Activated gamma-delta T cell treated with anti-CD3 and anti-CD28 coated beads, Interleukin-2, amount 50 U/mL, for 16 hours (primary cell): ENCODE data around the gene GPX4.
A peak's percentile ranks its signal among the peaks of the same experiment; 100 is the strongest.

Experiments
- DNase-seq: peaks from one replicate; pipeline ENCODE4 v3.0.0-alpha.2; 2020; ENCODE audit warnings: low read depth

The GPX4 gene, protein sequence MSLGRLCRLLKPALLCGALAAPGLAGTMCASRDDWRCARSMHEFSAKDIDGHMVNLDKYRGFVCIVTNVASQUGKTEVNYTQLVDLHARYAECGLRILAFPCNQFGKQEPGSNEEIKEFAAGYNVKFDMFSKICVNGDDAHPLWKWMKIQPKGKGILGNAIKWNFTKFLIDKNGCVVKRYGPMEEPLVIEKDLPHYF

DNA sequence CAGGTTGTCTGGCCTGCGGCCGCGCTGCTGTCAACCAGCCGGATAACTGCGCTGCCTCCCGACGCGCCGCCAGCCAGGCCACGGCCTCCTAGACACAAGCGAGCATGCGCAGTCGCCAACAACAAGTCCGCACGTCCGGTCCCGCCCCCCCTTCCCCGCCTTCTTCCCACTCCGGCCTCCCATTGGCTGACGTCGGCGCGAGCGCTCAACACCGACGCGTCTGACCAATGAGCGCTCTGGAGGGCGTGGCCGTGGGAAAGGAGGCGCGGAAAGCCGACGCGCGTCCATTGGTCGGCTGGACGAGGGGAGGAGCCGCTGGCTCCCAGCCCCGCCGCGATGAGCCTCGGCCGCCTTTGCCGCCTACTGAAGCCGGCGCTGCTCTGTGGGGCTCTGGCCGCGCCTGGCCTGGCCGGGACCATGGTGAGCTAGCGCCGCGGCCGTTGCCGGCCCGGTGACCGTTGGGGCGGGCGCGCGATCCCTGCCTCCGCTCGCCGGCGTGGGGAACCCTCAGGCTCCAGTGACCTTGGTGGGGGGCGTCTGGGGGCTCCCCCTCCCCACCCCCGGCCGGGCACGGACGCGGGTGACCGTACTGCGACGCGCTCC is at the start of gene GPX4:
GPX4 (plus strand) TSS at position 287 of the 603 bp plus-strand sequence; CDS start at position 337, 50 bp downstream.
- peak; percentile 97 for DNase-seq

DNA sequence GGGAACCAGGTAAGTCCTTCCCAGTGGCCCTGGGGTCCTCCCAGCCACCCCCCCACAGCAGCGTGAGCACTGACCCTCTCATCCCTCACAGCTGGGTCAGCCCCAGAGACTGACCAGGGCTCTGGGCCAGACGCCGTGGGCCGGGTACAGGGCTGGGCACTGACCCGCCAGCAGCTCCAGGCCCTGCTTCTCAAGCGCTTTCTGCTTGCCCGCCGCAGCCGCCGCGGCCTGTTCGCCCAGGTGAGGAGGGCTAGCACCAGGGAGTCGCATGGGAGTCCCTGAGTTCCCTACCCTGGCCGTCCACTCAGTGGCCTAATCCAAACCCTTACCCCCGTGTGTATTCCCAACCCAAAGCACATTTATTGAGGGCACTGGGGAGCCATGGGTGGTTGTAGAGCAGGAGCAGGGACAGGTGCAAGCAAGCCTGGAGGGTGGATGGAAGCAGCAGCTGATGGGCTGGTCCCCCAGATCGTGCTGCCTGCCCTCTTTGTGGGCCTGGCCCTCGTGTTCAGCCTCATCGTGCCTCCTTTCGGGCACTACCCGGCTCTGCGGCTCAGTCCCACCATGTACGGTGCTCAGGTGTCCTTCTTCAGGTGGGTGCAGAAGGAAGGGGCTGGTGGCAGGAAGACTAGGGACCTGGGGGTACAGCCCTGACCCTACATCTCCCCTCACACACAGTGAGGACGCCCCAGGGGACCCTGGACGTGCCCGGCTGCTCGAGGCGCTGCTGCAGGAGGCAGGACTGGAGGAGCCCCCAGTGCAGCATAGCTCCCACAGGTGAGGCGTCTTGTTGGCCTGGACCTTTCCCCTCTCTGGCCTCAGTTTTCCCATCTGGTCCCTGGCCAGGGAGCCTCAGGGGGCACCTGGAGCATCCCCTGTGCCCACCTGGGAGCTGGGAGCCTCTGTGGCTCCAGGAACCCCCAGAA is 49.4 kb upstream of the GPX4 start:
- no peak for DNase-seq

DNA sequence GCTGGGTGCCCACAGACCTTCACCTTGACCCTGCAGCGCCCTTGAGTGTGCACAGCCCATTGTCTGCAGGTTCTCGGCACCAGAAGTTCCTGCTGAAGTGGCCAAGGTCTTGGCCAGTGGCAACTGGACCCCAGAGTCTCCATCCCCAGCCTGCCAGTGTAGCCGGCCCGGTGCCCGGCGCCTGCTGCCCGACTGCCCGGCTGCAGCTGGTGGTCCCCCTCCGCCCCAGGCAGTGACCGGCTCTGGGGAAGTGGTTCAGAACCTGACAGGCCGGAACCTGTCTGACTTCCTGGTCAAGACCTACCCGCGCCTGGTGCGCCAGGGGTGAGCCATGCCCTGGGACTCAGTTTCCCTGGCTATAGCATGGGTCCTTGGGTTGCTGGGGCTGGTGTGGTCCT is 48.8 kb upstream of the GPX4 start:
- no peak for DNase-seq

DNA sequence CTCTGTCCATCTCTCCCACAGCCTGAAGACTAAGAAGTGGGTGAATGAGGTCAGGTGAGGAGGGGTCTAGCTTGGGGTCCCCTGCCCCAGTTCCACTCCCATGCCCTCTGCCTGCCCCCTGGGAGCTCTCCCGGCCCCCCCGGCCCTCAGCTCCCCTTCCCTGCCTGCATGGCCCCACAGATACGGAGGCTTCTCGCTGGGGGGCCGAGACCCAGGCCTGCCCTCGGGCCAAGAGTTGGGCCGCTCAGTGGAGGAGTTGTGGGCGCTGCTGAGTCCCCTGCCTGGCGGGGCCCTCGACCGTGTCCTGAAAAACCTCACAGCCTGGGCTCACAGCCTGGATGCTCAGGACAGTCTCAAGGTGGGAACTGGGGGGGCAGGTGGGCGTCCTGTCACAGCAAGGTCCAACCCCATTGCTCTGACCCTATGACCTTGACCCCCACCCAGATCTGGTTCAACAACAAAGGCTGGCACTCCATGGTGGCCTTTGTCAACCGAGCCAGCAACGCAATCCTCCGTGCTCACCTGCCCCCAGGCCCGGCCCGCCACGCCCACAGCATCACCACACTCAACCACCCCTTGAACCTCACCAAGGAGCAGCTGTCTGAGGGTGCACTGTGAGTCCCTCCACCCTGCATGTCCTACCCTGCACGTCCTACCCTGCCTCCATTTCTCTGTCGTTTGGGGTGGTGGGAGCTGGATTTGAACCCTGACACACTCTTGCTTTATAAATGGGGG is 47.7 kb upstream of the GPX4 start:
- no peak for DNase-seq

DNA sequence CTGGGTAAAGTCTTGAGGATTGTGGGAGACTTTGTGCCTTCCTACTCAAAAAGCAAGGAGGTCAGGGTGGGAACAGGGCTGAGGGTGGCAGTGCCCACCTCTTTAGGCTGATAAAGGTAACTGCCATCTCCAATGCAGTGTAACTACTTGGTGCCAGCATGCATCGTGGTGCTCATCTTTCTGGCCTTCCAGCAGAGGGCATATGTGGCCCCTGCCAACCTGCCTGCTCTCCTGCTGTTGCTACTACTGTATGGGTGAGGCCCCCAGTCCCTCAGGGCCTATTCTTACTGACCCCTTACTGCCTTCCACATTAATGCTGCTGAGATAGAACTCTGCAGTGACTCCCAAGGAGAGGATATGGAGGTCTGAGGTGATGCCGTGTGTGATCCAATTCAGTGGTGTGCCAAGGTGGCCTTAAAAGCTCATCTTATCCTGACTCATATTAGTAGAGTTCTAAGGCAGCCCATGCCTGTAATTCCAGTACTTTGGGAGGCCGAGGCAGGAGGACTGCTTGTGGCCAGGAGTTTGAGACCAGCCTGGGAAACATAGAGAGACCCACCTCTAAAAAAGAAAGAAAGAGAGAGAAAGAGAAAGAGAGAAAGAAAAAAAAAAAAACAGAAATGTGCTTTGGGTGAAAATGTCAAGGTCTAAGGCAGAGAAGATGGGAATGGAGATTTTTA is 46.5 kb upstream of the GPX4 start:
- DNase-seq = no peak

DNA sequence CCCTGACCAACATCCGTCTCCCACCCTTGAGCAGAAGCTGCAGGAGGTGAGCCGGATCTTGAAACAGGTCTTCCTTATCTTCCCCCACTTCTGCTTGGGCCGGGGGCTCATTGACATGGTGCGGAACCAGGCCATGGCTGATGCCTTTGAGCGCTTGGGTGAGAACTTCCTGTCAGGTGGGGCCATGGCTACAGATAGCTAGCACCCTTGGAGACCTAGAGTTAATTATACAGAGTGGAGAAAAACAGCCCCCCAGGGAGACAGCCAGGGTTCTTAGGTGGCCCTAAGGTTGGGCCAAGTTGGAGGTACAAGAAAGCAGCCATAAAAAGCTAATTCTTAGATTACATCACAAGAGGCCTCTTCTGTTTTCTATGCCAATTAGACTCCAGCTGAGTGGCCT is 45.7 kb upstream of the GPX4 start:
- DNase-seq = no peak

DNA sequence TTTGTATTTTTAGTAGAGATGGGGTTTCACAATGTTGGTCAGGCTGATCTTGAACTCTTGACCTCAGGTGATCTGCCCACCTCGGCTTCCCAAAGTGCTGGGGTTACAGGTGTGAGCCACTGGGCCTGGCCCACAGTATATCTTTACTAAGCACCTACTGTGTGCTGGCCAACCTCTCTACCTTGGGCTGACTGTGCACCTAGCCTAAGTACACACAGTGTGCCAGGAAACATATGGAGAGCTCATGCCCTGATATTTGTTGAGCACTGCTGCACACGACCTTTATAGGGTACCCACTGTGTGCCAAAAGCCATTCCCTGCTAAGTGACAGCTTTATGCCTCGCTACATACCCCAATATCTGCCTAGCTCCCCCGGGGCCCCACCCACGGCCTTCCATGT is 43.1 kb upstream of the GPX4 start:
- DNase-seq = no peak

DNA sequence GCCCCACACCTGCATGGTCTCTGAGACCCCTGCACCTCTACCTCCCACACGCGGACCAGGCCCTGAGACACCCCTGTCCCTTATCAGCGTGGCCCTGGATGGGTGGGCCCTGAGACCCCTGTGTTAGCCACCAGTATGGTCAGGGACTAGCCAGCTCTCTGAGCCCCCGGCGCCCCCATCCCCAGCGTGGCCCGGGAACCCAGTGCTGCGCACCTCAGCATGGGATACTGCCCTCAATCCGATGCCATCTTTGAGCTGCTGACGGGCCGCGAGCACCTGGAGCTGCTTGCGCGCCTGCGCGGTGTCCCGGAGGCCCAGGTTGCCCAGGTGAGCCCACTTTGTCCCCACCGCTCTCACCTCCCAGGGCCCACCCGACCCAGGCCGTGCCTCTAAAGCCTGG is 41.8 kb upstream of the GPX4 start:
- DNase-seq = no peak

DNA sequence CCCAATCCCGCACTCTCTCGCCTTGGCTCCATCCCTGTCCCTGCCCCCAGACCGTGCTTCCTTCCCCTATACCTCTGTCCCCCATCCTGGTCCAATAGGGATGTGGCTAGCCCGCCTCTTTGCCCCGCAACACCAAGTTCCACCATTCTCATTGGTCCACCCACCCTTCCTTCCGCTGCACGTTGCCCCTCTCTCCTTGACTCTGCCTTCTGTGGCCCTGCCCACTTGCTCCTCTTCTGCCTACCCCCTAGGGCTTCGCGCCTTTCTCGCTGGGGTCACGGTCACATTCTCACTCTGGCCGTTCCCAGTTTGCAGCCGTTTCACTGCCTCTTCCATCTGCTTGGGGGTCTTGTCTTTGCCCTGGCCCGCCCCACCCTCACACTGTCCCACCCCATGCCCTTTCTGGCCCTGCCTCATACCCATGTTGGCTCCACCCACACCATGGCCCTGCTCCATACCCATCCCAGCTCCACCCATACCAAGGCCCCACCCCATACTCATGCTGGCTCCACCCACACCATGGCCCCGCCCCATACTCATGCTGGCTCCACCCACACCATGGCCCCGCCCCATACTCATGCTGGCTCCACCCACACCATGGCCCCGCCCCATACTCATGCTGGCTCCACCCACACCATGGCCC is 41.3 kb upstream of the GPX4 start:
- no peak for DNase-seq

DNA sequence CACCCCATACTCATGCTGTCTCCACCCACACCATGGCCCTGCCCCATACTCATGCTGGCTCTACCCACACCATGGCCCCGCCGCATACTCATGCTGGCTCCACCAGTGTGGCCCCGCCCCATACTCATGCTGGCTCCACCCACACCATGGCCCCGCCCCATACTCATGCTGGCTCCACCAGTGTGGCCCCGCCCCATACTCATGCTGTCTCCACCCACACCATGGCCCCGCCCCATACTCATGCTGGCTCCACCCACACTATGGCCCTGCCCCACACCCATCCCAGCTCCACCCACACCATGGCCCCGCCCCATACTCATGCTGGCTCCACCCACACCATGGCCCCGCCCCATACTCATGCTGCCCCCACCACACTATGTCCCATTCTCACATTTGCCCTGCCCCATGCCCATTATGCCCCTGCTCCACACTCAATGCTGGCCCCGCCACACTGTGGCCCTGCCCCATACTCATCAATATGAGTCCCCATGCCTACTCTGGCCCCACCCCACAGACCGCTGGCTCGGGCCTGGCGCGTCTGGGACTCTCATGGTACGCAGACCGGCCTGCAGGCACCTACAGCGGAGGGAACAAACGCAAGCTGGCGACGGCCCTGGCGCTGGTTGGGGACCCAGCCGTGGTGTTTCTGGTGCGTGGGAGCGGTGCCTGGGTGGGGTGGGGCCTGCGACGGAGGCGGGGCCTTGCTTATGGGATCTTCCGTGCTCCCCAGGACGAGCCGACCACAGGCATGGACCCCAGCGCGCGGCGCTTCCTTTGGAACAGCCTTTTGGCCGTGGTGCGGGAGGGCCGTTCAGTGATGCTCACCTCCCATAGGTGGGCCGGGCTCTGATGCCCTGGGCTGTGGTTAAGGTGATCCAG is 40.5 kb upstream of the GPX4 start:
- no peak for DNase-seq

DNA sequence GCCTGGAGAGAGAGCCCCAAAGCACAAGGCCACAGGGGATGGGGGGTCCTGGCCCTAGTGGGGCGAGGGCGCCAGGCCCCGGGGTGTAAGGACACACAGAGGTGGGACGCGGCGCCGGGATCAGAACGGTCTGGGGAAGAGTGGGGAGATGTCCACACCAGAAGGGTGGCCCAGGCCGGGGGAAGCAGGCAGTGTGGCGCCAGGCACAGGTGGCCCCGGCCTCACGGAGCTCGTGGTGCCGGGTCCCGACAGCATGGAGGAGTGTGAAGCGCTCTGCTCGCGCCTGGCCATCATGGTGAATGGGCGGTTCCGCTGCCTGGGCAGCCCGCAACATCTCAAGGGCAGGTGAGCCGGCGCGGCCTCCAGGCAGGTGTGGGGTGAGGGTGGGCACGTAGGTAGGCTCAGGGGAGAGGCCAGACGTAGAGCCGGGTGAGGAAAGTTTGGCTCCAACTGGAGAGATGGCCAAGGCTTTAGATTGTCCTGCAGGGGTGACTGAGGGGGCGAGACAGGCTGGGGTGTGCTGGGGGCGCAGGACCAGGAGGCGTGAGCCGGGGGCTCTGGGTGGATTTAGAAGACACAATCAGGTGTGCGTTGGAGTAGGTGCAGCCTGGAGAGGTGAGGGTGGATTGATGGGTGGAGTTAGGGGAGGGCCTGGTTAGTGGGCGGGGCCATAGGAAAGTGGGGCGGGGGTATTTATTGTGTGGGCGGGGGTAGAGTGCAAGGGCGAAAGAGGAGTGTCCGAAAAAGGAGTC is 39.7 kb upstream of the GPX4 start:
- DNase-seq = no peak

DNA sequence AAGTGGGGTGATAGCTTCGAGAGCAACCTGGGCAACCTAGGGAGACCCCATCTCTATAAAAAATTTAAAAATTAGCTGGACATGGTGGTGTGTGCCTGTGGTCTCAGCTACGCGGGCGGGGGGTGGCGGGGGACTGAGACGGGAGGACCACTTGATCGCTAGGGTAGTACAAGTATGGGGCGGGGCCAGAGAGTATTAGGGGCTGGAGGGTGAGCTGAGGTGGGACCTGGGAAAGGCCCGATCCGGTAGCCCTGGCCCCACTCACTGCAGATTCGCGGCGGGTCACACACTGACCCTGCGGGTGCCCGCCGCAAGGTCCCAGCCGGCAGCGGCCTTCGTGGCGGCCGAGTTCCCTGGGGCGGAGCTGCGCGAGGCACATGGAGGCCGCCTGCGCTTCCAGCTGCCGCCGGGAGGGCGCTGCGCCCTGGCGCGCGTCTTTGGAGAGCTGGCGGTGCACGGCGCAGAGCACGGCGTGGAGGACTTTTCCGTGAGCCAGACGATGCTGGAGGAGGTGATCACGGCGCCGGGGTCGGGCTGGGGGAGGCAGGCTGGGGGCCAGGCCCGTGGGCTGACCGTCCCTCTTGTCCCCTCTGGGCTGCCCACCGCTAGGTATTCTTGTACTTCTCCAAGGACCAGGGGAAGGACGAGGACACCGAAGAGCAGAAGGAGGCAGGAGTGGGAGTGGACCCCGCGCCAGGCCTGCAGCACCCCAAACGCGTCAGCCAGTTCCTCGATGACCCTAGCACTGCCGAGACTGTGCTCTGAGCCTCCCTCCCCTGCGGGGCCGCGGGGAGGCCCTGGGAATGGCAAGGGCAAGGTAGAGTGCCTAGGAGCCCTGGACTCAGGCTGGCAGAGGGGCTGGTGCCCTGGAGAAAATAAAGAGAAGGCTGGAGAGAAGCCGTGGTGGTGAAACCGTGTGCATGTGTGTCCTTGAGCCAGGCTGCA is 38.9 kb upstream of the GPX4 start:
- DNase-seq = no peak

DNA sequence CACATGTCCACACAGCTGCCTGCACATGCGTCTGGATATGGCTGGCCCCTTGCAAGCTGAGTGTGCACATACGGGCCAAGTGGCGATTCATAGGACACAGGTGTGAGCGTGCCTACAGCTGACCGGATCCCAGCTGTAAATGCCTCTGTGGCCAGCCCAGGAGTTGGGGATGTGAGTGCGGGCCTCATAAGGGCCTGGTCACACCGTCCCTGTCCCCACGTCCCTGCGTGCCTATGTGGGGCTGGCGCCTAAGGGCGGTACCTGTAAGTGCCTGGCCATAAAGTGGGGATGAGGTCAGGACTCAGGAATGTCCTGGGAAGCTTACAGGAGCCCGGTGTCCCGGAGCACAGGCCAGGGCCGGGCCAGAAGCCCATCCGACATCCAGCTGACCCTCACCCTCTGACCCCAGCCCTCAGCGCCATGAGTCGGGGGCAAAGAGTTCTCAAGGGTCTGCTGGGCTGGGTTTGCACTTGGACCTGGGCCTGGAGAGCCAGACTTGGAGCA is 38.1 kb upstream of the GPX4 start:
- no peak for DNase-seq

DNA sequence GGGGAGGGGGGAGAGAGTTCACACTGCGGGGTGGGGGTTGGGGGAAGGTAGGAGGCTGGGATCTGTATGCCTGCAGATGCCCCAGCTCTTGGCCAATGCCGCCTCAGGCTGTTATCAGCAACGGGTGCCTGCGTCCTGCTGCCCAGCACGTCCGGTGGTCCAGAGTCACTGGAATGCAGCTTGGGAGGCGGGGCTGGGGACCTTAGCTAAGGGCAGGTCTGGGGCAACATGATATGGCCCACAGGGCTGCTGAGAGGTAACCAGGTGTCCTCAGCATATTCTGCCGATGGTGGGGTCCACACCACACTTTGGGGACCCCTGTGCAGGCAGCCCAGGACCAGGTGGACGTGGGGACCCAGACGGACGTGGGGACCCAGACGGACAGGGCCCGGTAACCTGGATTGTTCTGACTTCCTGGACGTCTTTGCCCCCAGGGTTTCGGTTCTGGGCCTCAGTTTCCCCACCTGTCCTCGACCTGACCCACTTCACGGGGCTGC is 37.5 kb upstream of the GPX4 start:
- no peak for DNase-seq

DNA sequence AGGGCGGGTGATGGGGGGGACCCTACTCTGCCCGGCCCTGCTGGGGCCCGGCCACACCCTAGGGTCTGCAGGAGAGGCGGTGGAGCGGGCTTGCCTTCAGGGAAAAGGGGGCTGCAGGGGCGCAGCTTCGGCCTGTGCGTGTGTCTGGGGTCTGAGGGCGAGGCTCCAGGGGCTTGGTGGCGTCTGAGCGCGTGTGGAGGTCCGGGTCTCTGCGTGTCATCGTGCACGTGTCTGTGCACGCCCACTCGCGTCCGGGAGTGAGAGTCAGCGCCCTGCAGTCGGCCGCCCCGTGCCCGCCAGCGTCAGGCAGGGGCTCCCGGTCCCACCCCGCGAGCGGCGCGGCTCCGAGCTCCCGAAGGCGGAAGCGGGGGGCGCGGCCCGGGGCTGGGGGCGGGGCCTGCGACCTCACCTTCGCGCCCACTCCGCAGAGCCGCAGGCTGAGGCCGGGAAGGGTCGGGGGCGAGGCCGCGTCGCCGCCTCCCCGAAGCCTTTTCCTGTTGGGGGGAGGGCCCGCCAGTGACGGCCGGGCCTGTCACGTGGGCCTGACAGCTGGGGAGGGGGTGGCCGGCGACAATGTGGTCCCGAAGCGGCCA is 37.0 kb upstream of the GPX4 start, which contains the start of gene ARHGAP45:
ARHGAP45 (plus strand) TSS at position 420 of the 593 bp plus-strand sequence. CDS start 239 bp downstream, outside the sequence.
- DNase-seq = peak; percentile 73

DNA sequence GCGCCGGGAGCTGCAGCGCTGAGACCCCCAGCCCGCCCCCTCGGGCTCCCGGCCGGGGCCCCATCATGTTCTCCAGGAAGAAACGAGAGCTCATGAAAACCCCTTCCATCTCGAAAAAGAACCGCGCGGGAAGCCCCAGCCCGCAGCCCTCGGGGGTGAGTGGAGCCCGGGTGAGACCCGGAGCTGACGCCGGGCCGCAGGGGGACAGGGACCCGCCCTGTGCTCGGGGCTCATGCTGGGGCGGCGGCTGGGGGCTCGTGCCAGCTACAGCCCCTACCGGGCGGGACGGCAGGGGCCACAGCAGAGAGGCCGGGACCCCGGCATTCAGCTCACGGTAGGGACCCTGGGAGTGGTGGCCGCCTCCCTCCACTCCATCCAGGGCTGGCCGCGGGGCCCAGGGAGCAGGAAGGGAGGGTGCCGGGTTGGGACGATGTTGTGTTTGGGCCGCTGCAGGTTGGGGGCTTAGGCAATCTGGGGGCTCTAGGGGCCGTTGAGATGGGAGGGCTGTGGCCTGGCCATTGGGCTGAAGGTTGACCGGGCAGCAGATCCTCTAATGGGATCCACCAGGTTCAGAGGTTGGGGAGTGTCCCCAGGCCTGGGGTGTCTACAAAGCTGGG is 36.3 kb upstream of the GPX4 start:
- peak; percentile 65 for DNase-seq
